Tongue (tissue), 2 donors: ENCODE measurements around the gene KRT4. TPM values are rescaled to one million over a fixed set of nuclear protein-coding genes. Genes with fewer than 3 reads are reported as not detected.
A peak's percentile ranks its signal among the peaks of the same experiment; 100 is the strongest.
"Not testable (repeated sequence)": the region's sequence is repeated elsewhere in the genome, so short reads cannot be mapped to it uniquely, and the experiment has no call there.

Experiments
- DNase-seq: peaks from one replicate; pipeline ENCODE4 v3.0.0-alpha.2; 2015
- total RNA-seq: library from RNA; depleted of rRNA; stranded (reverse); fragments of >200 nt; gene quantifications from one replicate; pipeline ENCODE4 v1.2.3, GENCODE V29; 2014

The KRT4 gene
- 420 TPM for total RNA-seq

DNA sequence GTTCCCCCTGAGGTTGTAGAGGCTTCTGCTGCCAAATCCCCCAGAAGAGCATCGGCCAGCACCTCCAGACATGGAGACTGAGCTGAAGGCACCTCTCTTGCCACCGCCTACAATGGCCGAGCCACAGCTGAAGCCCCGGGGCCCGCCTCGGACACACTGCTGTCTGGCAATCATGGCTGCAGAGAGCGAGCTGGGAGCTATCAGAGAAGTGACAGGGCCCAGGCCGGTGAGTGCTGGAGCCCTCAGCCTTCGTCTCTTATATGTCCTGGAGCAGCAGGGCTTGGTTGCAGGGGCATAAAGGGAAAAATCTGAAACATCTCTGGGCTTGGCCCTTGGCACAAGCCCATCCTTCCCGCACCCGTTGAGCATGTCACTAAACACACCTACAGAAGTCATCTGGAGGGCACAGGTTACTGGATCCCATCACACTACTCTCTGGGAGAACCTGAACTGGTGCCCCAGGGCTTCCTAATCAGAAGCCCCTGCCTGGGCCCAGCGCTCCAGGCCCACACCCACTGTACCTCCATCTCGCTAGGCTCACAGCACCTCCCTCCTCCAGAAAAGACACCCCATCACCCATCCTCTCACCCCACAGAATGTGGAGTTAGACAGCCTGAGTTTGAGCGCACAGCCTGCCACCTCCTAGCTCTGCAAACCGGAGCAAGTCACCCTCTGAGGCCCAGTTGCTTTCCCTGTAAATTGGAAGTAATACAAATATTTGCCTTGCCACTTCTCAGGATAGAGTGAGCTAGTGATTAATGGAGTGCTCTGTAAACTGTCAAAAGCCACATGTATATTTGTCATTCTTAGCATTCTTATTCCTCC, at the start of gene KRT4:
Gene KRT4, minus strand, starts transcription at position 232 of the 825 bp plus-strand sequence. Its CDS starts 58 bp downstream, at position 174.
- DNase-seq = peak; percentile 38

DNA sequence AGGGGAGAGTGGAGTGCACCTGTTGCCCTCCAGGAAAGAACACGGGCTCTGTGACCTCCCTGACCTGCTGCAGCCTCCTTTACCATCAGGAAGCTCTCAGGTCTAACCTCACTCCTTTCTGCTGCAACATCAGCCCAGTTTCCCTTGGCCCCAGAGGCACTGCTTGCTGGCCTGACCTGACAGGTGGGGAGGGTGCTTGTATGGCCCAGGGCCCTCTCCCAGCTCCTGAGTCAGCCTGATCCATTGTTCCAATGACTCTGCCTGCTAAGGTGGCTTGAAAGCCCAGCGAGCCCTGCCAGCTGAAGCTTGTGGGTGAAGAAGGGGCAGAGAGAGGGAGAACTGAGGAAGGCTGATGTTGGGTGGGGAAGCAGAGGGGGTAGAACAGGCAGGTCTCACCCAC, 48.1 kb upstream of the KRT4 start:
- DNase-seq = no peak

DNA sequence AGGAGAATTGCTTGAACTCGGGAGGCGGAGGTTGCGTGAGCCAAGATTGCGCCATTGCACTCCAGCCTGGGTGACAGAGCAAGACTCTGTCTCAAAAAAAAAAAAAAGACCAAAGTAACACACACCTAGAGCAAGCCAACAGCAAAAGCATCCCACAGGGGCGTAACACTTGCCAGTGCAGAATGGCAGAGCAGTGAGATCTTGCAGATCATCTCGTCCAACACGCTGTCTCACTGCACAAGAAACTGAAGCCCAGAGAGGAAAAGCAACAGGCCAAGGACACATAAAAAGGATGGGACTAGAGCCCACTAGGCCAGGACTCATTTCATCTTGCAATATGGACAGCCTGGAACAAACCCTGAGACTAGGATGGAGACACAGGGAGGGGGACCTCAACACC, 47.6 kb upstream of the KRT4 start:
- DNase-seq = no peak

DNA sequence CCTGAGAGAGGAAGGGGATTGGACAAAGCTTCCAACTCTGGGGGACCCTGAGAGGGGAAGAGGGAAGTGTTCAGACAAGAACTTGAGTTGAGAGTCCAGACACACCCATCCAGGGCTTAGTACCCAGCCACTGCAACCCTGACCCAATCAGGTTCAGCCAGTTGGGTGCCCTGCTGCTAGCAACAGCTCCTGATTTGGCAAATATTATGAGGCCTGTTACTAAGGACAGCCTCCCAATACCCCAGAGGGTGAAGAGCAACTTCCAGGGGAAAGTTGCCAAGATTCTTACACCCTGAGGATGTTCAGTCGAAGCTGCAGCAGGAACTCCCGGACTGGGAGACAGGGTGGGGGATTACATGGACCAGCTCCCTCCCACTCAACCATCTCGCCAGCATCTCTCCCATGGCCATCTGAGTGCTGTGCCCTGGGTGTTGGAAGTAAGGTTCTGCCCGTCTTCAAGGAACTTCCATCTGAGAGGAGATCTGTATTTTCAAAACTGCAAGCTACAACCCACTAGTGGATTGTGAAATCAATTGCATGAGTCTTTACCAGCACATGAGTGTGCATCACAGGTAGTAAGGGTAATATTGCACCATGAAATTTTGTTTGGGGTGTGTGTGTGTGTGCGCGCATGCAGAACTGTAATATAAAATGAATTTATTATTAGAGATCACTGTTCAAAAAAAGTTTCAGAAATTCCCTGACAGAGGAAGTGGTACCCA, 46.3 kb upstream of the KRT4 start:
- DNase-seq = peak; percentile 74

DNA sequence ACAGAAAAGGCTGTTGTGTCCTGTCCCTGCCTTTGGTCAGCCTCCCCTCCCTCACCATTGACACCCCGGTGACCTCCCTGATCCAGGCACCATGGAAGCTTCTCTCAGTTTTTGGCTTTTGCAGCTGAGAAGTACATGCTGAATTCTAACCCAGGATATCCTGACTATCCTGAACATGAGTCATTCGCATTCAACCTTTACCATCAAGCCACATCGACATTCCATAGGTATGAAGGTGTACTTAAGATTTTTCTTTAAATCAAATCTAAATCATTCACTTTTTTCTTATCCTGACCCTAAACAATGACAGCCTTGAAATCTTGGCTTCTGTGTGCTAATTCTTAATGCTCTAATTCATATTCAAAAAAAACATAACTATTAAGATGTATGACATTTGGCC, 43.6 kb upstream of the KRT4 start:
- no peak for DNase-seq

DNA sequence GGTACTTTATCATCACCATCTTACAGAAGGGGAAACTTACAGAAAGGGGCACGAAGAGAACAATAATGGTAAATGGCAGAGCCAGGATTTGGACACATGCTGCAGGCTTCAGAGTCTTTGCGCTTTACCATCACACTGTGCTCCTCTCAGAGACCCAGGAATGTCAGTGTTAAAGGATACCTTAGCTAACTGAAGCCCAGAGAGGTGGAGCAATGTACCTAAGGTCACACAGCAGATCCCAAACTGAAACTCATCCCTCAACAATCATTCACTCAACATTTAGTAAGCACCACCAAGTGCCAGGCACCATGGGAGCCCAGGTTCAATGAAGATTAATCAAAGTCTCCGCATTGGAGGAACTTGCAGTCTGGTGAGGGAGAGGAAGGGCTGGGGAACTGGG, 42.9 kb upstream of the KRT4 start:
- no peak for DNase-seq

DNA sequence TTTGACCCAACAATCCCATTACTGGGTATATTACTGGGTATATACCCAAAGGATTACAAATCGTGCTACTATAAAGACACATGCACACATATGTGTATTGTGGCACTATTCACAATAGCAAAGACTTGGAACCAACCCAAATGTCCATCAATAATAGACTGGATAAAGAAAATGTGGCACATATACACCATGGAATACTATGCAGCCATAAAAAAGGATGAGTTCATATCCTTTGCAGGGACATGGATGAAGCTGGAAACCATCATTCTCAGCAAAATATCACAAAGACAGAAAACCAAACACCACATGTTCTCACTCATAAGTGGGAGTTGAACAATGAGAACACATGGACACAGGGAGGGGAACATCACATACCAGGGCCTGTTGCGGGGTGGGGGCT, 42.2 kb upstream of the KRT4 start:
- not testable (repeated sequence) for DNase-seq

DNA sequence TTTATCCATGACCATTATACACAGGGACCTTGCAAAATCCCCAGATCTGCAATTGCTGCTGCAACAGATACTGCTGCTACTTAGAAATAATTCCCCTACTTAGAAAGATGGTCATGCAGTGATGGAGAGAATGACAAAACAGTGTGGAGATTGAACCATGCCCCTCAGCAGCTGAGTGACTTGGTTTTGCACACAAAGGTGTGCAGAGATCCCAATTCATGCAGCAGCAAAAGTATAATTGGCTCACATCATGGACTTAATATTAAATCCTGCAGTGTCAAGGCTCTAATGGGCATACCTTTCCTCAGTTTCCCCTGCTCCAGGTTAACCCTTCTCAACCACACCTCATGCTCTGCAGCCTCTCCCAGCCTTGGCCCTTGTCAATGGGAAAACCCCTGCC, 37.9 kb upstream of the KRT4 start:
- DNase-seq = no peak

DNA sequence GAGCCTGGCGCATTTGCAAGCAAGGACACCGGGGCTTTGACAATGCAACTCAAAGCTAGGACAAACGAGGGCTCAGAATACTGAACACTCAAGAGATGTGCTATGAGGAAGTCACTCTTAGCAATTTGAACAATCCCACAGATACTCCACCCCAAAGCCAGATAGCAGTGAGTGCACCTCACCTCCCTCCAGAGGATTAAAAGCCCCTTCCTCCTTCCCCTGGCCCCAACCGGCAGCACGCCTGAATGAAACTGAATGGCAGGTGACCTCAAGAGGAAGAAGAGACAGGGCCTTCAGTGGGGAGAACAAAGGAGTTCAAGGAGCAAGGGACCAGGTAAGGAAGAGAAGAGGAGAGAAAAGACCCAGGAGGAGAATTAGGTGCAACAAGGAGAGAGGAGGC, 36.8 kb upstream of the KRT4 start:
- no peak for DNase-seq

DNA sequence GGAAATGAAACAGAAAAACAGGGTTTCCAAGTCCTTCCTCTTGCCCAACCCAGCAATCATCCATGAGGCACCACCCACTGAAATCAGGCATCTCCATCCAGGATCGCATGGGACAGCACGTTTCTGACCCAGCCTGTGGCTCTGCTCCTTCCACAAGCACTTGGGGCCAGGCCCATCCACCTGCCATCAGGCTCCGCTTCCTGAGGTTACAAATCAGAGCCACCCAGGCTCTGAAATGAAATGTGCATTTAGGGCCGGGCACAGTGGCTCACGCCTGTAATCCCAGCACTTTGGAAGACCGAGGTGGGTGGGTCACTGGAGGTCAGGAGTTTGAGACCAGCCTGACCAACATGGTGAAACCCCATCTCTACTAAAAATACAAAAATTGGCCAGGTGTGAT, 35.6 kb upstream of the KRT4 start:
- no peak for DNase-seq

DNA sequence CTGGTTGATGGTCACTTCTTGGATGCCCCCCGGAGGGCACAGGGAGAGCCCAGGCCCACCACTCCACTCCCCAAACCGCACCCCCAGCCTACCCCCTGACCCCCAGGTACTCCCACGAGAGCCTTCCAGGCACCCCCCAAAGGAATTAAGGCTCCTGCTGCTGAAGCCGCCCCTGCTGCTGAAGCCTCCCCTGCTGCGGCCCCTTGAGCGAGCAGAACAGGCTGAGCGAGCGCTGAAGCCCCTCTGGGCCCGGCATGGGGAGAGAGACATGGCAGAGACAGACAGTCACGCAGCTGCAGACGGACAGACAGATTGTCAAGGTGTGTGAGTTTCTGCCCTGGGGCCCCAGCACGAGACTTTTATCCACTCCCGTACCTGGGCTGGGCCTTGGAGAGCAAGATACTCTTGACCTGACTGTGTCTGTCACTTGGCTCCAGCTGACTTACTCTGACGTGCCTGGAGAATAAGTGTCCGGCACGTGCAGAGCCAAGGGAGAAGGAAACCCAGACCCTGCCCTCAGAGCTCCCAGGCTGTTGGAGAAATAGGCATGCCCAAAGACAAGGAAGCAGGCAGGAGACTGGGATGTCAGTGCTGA, 34.8 kb upstream of the KRT4 start, which contains the start of gene KRT78:
Gene KRT78, minus strand, starts transcription at position 334 of the 595 bp plus-strand sequence. Its CDS starts 64 bp downstream, at position 270.
- DNase-seq = peak; percentile 33

DNA sequence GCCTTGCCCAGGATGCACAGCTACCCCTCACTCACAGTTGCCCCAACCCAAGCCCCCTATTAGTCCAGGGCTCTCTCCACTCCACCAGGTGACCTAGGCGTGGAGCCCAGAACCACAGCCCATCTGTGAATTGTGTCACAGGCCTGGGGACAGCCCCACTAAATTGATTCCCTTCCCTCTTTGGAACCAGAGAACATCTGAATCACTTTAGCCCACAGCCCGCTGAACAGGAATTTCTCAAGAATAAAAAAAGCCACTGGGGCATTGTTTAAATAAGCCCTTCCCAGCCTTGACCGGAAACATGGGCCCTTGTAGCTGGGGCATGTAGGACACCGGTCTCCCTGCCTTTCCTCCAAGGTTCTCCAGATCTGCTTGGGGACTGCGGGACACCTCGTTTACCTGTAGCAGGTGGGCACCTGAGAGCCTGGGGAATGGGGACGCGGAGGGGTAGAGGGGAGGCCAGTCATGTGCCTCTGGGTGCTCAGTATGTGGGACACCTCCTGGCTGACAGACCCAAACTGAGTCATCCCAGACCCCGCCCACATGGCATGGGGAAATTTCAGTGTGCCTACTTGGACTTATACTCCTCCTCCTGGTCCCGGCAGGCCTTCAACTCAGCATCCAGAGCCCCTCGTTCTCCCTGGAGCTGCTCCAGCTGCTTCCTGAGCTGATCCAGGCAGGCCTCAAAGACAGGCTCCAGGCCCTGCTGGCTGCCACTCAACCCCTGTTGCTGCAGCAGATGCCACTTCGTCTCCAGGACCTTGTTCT, 33.6 kb upstream of the KRT4 start:
- no peak for DNase-seq

DNA sequence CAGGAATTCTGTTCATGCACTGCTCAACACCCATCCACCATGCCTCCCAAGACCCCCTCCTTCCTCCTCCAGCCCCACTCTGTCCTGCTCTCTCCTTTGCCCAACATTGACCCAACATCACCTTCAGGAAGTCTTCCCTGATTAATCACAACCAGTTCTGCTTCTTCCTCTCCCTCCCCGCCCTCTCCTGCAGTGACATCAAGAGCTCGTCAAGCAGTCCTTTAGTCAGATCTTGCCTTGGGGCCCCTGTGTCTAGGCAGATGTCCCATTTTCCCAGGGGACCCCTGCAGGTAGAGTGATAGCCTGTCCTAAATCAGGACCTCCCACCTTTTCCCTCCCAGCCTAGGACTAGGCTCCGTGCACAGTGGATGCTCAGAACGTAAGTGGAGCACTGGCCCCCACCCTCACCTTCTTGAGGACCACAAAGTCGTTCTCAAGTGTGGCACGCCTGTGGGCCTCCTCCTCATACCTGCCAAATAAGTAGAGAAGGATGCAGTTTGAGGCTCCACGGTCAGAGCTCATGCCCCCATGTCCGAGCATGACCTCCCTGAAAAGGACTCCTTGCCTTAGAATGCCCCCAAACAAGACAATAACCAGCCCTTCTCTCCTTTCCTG, 32.5 kb upstream of the KRT4 start:
- no peak for DNase-seq

DNA sequence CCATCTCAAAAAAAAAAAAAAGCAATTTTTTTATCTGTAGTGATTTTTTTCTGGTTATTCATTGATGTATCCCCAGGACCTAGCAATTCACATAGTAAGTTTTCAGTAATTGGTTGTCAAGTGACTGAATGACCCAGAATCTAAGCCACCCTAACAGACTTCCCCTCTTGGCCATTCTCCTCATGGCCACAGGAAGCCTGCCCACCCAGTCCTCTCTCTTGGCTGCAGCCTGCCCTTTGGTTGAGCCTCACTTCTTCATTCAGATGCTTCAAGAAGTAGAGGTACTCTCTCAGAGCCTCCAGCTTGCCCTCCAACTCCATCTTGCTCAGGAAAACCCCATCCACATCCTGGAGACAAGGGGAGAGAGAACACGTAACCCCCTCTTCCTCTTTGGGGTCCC, 32.0 kb upstream of the KRT4 start:
- no peak for DNase-seq

DNA sequence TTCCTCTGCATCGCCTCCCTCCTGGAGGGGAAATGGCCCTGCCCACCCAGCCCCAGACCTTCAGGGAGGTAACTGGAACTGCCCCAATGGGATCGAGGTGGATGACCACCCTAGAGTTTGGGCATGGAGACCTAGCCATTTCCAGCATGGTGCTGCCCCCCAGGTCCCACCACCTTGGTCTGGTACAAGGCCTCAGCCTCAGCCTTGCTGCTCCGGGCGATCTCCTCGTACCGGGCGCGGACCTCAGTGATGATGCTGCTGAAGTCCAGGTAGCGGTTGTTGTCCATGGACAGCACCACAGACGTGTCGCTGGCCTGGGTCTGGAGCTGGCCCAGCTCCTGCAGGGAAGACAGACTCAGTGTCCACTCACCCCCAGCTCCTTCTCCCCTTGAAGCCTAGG, 30.5 kb upstream of the KRT4 start:
- no peak for DNase-seq

DNA sequence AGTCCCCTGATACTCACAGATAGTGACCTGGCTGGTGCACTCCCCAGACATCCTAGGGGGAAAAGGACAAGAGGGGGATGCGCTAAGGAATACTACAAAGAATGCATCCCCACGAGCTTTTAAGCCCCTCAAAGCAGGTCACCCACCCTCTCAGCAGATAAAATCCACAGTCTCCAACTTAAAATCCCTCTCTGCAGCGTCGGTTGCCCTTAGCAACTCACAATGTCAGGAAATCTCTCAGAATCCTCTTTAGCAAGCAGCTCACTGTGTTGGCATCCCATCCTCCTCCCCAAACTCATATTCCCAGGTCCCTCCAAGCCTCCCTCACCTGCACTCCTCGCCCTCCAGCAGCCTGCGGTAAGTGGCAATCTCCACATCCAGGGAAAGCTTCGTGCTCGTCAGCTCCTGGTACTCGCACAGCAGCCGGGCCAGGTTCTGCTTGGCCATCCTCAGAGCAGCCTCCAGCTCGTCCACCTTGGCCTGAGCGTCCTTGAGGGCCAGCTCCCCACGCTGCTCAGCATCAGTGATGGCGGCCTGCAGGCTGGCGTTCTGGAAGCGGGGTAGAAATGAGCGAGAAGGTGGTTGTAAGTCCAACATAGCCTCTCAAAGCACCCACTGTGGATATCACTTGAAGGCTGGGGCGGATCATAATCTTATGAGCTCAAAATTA, 25.7 kb upstream of the KRT4 start:
- no peak for DNase-seq

DNA sequence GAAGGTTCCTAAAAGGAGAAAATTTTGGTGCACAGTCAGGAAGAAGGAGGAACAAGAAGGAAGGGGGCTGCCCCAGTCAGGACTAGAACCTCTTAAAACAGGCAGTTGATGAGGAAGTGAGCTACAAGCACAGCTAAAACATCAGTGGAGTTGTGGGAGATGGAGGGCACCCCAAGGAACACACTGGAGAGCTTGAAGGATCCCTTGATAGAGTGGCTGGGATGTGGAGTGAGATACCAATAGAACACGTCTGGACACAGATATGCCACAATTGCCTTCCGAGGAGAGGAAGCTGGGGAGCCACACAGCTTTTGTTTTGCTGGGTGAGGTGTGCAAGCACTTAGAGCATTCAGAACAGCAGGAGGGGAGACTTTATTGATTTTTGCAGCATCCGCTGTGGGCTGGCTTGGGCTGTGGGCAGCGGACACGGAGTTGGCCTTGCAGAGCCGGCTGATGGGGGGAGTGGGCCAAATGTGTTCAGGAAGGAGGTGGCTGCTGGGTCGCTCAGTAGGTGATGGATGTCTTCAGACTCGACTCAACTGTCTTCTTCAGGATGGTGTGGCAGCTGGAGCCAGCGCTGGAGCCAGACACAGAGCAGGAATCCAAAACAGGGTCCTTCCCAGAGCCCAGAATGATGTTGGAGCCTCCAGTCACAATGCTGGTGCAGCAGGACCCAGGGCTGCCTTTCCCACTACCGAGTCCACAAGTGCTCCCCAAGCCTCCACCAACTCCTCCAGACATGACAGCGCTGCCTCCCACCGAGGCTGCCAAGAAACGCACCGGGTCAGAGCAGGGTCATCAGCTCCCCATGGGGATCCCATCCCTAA, 24.9 kb upstream of the KRT4 start:
- no peak for DNase-seq

DNA sequence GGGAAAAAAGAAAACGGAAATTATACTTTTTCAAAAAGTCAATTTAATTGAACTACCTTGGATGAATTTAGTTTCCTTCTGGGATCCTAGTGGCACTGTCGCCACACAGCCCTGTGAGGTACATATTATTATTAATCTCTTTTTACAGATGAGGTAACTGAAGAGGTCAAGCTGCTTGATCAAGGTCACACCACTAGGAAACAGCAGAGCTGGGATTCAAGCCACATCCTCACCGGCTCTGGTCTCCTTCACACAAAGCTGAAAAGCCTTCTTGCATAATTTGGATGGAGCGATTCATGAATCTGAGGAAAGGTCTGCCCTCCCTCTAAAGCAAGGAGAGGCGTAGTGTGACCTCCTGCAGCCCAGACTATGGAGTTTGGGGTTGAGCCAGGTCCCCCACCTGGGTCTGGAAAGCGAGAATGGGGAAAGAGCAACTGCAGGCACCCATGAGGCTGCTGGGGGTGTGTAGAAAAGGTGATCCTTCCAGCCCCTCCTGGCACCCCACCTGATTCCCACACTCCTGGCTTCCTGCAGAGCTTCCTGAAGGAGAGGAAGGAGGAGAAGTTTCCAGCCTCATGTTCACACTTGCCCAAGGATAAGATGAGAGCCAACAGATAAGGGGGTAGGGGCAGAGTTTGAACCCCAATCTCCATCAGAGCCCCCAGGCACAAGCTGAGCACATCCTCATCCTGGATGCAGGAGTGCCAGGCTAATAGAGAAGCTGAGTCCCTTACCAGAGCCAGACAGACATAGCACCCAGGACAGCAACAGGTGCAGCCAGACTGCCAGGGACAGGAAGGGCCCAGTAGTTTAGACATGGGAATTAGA, 24.1 kb upstream of the KRT4 start:
- no peak for DNase-seq

DNA sequence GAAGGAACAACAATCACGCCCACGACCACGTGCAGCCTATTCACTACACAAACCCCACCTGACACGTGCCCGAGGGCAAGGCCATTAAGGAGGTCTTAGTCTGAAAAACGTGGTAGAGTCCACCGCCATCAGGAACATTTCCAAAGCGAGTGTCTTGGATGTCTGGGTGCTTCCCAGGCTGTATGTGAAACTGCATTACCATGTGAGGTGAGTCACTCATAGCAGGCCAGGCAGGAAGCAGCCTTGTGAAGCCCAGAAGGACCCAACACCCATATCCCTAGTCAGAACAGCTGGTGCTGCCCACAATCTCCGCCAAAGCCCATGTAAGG, 23.5 kb upstream of the KRT4 start:
- DNase-seq = no peak
